GM12801 (cell line): Measurements from ENCODE around the gene ADGRB2.

Experiments
- CTCF ChIP-seq: IDR thresholded peaks from one replicate; pipeline ENCODE4 v1.5.1; 2011; ENCODE audit warnings: control low read depth; ENCODE audit not compliant: insufficient read length; ENCODE audit errors: extremely low read depth

ADGRB2 gene

GRCh38 chr1:31753707-31754349, 10.3 kb downstream of the ADGRB2 start:
- TF ChIP-seq CTCF: no peak

- TF ChIP-seq CTCF: no peak
These were observed 11.1 kb downstream of the ADGRB2 start for GRCh38 chr1:31752952-31753475.

GRCh38 chr1:31752258-31752657, 11.9 kb downstream of the ADGRB2 start:
- TF ChIP-seq CTCF: no peak

GRCh38 chr1:31751822-31752241, 12.3 kb downstream of the ADGRB2 start:
- TF ChIP-seq CTCF: no peak

- TF ChIP-seq CTCF: no peak
These were observed 13.2 kb downstream of the ADGRB2 start for GRCh38 chr1:31750858-31751510.

GRCh38 chr1:31749785-31750735, 14.1 kb downstream of the ADGRB2 start:
- TF ChIP-seq CTCF: no peak

GRCh38 chr1:31748365-31748764, 15.8 kb downstream of the ADGRB2 start:
- no peak for TF ChIP-seq CTCF
